Mesothelial cell of epicardium (in vitro differentiated cells): ENCODE results near the gene RERE. TPM values are rescaled to one million over a fixed set of nuclear protein-coding genes. Genes with fewer than 3 reads are reported as not detected.
A peak's percentile ranks its signal among the peaks of the same experiment; 100 is the strongest.

Experiments used
- DNase-seq, 2 experiments: peaks; one replicate each; pipeline ENCODE4 v3.0.0; 2021; ENCODE audit warnings: low spot score in 2 of 2; ENCODE audit not compliant: unreplicated experiment in 2 of 2
- H3K27ac Mint-ChIP-seq: 2 replicates; pipeline ENCODE4 v1.8.0; 2021; ENCODE audit warnings: mixed read lengths
- H3K27me3 Mint-ChIP-seq: 2 replicates; pipeline ENCODE4 v1.8.0; 2021; ENCODE audit warnings: low read depth, mixed read lengths
- H3K36me3 Mint-ChIP-seq: 2 replicates; pipeline ENCODE4 v1.8.0; 2021; ENCODE audit warnings: mixed read lengths
- H3K4me1 Mint-ChIP-seq: 2 replicates; pipeline ENCODE4 v1.8.0; 2021; ENCODE audit warnings: mixed read lengths
- H3K4me3 Mint-ChIP-seq: 2 replicates; pipeline ENCODE4 v1.8.0; 2021; ENCODE audit warnings: mild to moderate bottlenecking, moderate library complexity, mixed read lengths
- H3K9me3 Mint-ChIP-seq: 2 replicates; pipeline ENCODE4 v1.8.0; 2021; ENCODE audit warnings: mixed read lengths
- total RNA-seq: library from RNA; stranded (reverse); gene quantifications from 3 replicates; pipeline ENCODE4 v1.2.1, GENCODE V29; 2021
- TF ChIP-seq, protein P1 (sequence below): fragments of 200-600 bp; sonication (generic); IDR thresholded peaks from one replicate; pipeline ENCODE4 v1.5.0; 2021; ENCODE audit warnings: antibody characterized with exemption; ENCODE audit not compliant: unreplicated experiment

The RERE gene
- total RNA-seq, 1 donor from 2014 or later = 187 TPM

DNA sequence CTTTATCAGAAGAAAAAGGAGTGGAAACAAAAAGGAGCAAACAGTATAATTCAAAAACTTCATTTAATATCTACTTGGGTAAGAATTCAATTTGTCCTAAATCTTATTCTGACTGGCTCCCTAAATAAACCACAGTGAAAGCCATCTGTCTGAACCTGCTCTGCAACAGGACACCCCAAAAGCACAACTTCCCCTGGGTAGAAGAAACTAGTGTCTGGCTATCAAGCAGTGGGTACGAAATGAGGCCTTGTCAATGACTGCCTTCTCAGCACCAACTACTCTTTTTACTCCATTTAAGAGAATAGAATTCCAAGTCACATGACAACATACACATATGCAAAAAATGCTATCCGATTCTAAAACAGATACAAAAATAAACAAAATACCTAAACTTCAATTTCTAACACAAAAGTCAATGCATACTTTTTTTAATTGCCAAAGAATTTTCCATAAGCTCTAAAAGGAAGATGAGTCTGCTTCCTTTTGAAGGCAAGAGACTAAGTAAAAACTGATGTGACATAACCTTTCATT lies 292.7 kb downstream of the RERE start:
- Mint-ChIP-seq H3K27ac (no peak overlapping the region), H3K4me1 (peaks cover 32% of the 10 kb centered on the region), H3K36me3 (peaks cover 10% of the 10 kb centered on the region), H3K4me3 (no peak overlapping the region), H3K27me3 (no peaks in the 10 kb centered on the region), H3K9me3 (no peaks in the 10 kb centered on the region)
- no peak for DNase-seq
- TF ChIP-seq, protein P1, sequence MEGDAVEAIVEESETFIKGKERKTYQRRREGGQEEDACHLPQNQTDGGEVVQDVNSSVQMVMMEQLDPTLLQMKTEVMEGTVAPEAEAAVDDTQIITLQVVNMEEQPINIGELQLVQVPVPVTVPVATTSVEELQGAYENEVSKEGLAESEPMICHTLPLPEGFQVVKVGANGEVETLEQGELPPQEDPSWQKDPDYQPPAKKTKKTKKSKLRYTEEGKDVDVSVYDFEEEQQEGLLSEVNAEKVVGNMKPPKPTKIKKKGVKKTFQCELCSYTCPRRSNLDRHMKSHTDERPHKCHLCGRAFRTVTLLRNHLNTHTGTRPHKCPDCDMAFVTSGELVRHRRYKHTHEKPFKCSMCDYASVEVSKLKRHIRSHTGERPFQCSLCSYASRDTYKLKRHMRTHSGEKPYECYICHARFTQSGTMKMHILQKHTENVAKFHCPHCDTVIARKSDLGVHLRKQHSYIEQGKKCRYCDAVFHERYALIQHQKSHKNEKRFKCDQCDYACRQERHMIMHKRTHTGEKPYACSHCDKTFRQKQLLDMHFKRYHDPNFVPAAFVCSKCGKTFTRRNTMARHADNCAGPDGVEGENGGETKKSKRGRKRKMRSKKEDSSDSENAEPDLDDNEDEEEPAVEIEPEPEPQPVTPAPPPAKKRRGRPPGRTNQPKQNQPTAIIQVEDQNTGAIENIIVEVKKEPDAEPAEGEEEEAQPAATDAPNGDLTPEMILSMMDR = no peak

DNA sequence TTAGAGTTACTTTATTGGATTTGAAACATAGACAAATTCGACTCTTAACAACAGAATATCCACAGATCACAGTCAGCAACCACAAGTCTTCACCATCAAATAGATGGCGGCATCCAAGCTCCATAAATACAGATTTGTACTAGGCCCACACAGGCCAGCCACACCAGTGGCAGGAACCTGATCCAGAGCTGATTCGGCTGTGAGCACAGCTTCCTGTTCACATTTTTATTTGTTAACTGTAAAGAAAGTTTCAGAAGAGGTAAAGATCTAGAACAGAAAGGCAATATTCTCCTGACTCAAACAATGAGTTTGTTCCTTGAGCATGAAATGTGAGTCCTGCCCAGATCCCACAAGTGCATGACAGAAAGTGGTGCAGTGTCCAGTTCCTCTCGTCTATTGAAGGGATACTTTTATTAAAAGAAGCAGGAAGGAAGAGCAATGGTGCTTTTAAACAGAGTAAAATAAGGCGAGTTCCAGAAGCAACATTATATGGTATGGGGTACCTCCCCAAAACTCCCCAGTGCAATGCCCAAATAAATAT lies 293.7 kb downstream of the RERE start:
- no peak for DNase-seq
- Mint-ChIP-seq H3K9me3 (no peaks in the 10 kb centered on the region), H3K27me3 (no peaks in the 10 kb centered on the region), H3K4me1 (peaks cover 32% of the 10 kb centered on the region), H3K4me3 (no peak overlapping the region), H3K36me3 (peaks cover 8% of the 10 kb centered on the region), H3K27ac (no peak overlapping the region)
- TF ChIP-seq, protein P1 = no peak

DNA sequence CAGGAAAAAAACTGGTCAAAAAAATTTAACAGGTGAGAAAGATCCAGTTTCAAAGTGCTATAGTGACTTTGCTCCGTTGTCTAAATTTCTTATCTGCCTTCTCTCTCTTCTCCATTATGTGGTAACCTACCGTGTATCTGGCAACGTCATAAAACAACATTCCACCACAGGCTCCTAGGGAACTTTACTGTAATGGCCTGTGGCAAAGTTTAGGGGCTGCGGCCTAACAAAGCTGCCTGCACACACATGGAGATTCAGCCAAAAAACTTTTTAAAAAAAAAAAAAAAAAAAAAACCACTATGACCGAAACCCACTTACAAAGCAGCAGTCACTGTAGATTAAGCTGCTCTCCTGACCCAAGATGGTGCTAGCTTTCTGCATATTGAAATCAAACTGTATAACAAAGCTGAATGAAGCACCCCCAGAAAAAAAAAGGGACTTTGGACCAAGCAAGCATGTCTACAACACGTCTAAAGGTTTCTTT lies 296.9 kb downstream of the RERE start:
- peaks cover 6% of the 10 kb centered on the region for H3K36me3 Mint-ChIP-seq
- peak overlapping the region; percentile 93 for H3K27ac Mint-ChIP-seq
- H3K4me1 Mint-ChIP-seq = peaks cover 43% of the 10 kb centered on the region
- no peaks in the 10 kb centered on the region for H3K9me3 Mint-ChIP-seq
- no peak overlapping the region for H3K4me3 Mint-ChIP-seq
- TF ChIP-seq, protein P1 = no peak
- no peaks in the 10 kb centered on the region for H3K27me3 Mint-ChIP-seq
- no peak for DNase-seq

DNA sequence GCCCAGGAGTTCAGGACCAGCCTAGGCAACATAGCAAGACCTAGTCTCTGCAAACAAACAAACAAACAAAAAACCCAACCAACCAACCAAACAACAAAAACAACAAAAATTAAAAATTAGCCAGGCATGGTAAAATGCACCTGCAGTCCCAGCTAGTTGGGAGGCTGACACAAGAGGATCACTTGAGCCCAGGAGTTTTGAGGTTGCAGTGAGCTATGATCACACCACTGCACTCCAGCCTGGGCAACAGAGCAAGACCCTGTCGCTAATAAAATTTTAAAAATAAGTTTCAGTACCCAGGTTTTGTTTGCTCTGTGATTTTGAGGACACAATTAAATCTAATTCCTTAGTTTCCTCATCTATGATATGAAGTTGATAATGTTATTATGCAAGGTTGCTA lies 298.3 kb downstream of the RERE start:
- H3K27me3 Mint-ChIP-seq = no peaks in the 10 kb centered on the region
- peaks cover 6% of the 10 kb centered on the region for H3K36me3 Mint-ChIP-seq
- H3K27ac Mint-ChIP-seq = no peak overlapping the region
- H3K4me3 Mint-ChIP-seq = no peak overlapping the region
- no peak for DNase-seq
- peaks cover 43% of the 10 kb centered on the region for H3K4me1 Mint-ChIP-seq
- H3K9me3 Mint-ChIP-seq = no peaks in the 10 kb centered on the region
- TF ChIP-seq, protein P1 = no peak

DNA sequence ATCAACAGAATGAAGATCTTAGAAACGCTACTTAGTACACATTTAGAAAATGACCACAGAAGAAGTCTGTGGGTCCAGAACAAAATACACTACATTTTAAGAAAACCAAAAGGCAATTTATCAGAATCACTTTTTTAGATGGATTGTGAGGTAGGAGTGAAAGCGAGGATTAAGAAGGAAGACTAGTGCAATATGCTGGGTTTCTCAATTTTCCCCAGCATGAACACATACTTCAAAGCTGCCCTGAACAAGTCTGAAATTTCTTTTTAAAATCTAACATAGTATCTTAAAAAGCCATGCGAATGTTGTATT lies 299.0 kb downstream of the RERE start:
- H3K27ac Mint-ChIP-seq = peak overlapping the region; percentile 79
- H3K9me3 Mint-ChIP-seq = no peaks in the 10 kb centered on the region
- H3K4me1 Mint-ChIP-seq = peaks cover 38% of the 10 kb centered on the region
- H3K27me3 Mint-ChIP-seq = no peaks in the 10 kb centered on the region
- TF ChIP-seq, protein P1 = no peak
- no peak overlapping the region for H3K4me3 Mint-ChIP-seq
- H3K36me3 Mint-ChIP-seq = peaks cover 5% of the 10 kb centered on the region
- no peak for DNase-seq
